WERI-Rb-1 (cell line): ENCODE results near the gene OLFML2A.

ENCODE experiments used
- DNase-seq: peaks from one replicate; pipeline ENCODE4 v3.0.0-alpha.2; 2020
- H3K27ac ChIP-seq: fragments of 250-450 bp; sonication (Bioruptor Pico); 2 replicates; pipeline ENCODE4 v1.5.1; 2020; ENCODE audit warnings: mild to moderate bottlenecking, moderate library complexity
- H3K27me3 ChIP-seq: fragments of 250-450 bp; sonication (Bioruptor Pico); 2 replicates; pipeline ENCODE4 v1.5.1; 2021; ENCODE audit warnings: mild to moderate bottlenecking, low read depth, moderate library complexity; ENCODE audit not compliant: insufficient read depth, severe bottlenecking
- H3K36me3 ChIP-seq: fragments of 250-450 bp; sonication (Bioruptor Pico); 2 replicates; pipeline ENCODE4 v1.5.1; 2020; ENCODE audit warnings: mild to moderate bottlenecking, moderate library complexity
- H3K4me3 ChIP-seq: 2 replicates; pipeline ENCODE4 v1.5.1; 2011; ENCODE audit warnings: low read depth, mild to moderate bottlenecking, control low read depth, low read length
- H3K9me3 ChIP-seq: fragments of 250-450 bp; sonication (Bioruptor Pico); 2 replicates; pipeline ENCODE4 v1.5.1; 2021; ENCODE audit warnings: mild to moderate bottlenecking, moderate library complexity; ENCODE audit not compliant: severe bottlenecking
- TF ChIP-seq, protein P1 (sequence below): IDR thresholded peaks from 2 replicates; pipeline ENCODE4 v1.5.1; 2011; ENCODE audit warnings: low read depth, mild to moderate bottlenecking, control low read depth, inconsistent platforms, low read length

The OLFML2A gene

DNA sequence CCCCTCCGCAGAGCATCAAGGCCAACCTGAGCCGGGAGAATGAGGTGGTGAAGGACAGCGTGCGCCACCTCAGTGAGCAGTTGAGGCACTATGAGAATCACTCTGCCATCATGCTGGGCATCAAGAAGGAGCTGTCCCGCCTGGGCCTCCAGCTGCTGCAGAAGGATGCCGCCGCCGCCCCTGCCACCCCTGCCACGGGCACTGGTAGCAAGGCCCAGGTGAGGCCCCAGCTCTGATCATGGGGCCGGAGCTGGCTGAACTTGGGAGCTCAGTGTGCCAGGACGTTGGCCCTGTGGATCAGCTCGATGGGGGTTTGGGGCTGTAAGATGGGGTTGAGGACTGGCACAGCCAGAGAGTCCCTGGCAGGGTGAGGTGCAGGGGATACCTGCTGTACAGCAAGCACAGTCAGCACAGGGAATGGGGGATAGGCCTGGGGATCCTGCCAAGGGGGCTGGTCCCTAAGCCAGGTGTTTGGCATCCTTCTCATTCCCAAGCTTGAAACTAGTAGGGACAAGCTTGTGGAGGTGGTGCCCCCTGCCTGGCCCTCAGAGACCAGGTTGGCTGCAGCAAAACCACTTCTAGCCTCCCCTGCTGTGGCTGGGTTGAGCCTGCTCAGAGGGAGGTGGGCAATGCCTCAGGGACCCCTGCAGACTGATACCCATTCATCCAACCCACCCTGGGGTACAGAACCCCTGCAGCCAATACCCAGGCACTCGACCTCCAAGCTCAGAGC, 22.5 kb downstream of the OLFML2A start:
- no peak overlapping the region for H3K4me3 ChIP-seq
- H3K36me3 ChIP-seq: peaks cover 15% of the 10 kb centered on the region
- no peaks in the 10 kb centered on the region for H3K9me3 ChIP-seq
- no peak for DNase-seq
- no peaks in the 10 kb centered on the region for H3K27me3 ChIP-seq
- TF ChIP-seq, protein P1, sequence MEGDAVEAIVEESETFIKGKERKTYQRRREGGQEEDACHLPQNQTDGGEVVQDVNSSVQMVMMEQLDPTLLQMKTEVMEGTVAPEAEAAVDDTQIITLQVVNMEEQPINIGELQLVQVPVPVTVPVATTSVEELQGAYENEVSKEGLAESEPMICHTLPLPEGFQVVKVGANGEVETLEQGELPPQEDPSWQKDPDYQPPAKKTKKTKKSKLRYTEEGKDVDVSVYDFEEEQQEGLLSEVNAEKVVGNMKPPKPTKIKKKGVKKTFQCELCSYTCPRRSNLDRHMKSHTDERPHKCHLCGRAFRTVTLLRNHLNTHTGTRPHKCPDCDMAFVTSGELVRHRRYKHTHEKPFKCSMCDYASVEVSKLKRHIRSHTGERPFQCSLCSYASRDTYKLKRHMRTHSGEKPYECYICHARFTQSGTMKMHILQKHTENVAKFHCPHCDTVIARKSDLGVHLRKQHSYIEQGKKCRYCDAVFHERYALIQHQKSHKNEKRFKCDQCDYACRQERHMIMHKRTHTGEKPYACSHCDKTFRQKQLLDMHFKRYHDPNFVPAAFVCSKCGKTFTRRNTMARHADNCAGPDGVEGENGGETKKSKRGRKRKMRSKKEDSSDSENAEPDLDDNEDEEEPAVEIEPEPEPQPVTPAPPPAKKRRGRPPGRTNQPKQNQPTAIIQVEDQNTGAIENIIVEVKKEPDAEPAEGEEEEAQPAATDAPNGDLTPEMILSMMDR: no peak
- H3K27ac ChIP-seq: no peak overlapping the region

DNA sequence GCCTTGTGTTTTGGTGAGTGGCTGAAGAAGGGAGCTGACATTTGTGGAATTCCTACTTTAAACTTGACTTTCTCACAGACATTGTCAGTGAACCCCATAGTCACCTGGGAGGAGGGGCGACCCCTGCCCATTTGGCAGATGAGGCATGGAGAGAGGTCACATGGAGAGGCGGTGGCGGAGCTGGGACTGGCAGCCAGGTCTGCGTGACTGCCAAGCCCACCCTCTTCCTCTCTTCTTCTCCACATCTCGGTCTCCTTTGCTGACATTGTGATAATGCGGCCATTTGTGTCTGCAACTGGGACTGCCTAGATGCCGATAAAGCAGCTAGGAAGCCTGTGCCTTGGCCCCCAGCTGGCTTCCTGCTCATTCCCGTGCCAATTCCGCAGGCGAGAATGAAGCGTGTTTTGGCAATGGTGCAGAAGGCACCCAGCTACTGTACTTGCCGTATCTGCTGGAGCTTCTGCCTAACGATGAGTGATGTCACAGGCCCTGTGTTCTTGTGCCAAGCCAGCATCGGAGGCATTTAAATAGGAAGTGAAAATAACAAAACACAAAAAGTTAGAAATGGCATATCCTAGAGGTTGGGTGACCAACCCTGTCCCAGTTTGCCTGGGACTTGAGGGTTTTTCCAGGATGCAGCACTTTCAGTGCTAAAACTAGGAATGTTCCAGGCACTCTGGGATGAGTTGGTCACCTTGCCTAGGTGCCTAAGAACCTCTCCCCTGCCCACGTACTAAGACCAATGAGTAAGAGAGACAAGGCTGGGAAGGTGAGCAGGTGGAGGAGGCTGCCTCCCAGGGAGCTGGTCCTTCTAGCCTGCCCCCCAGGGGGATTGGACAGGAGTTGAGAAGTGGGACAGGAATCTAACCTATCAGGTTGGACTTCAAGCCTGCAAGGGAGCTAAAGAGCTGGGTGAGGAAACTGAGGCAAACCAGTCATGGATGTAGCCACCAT, 23.6 kb downstream of the OLFML2A start:
- no peak overlapping the region for H3K4me3 ChIP-seq
- no peak overlapping the region for H3K27ac ChIP-seq
- no peaks in the 10 kb centered on the region for H3K9me3 ChIP-seq
- H3K27me3 ChIP-seq: no peaks in the 10 kb centered on the region
- TF ChIP-seq, protein P1: no peak
- peaks cover 18% of the 10 kb centered on the region for H3K36me3 ChIP-seq
- DNase-seq: no peak

DNA sequence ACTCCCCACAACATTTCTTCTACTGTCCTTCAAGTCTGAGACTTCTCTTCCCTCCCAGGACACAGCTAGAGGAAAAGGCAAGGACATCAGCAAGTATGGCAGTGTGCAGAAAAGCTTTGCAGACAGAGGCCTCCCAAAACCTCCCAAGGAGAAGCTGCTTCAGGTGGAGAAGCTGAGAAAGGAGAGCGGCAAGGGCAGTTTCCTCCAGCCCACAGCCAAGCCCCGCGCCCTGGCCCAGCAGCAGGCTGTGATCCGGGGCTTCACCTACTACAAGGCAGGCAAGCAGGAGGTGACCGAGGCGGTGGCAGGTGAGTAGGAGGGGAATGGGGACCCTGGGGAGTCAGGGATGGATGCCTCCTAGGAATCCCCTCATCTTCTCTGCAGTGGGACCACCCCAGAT, 24.4 kb downstream of the OLFML2A start:
- DNase-seq: no peak
- no peak overlapping the region for H3K4me3 ChIP-seq
- H3K27ac ChIP-seq: no peak overlapping the region
- H3K9me3 ChIP-seq: no peaks in the 10 kb centered on the region
- peaks cover 18% of the 10 kb centered on the region for H3K36me3 ChIP-seq
- no peaks in the 10 kb centered on the region for H3K27me3 ChIP-seq
- TF ChIP-seq, protein P1: no peak

DNA sequence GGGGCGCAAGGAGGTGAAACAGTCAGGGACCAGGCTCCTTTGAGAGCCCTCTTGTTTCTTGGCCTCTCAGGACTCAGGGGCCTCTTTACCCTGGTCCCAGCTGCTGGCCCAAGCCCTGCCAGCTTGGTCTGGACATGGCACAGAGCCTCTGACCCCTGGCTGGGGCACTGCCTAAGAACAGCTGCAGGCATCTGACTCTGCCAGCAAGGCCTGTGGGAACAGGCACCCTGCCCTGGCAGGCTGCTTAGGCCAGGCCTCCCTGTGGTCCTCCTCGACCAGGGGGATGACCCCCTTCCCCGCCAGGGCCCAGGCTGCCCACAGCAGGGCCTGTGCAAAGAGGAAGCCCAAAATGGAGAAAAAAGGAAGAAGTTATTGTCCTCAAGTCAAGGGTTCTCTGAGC, 25.5 kb downstream of the OLFML2A start:
- Histone ChIP-seq H3K9me3 (no peaks in the 10 kb centered on the region), H3K27ac (no peak overlapping the region), H3K4me3 (no peak overlapping the region), H3K27me3 (no peaks in the 10 kb centered on the region), H3K36me3 (peaks cover 18% of the 10 kb centered on the region)
- DNase-seq: no peak
- TF ChIP-seq, protein P1: no peak

DNA sequence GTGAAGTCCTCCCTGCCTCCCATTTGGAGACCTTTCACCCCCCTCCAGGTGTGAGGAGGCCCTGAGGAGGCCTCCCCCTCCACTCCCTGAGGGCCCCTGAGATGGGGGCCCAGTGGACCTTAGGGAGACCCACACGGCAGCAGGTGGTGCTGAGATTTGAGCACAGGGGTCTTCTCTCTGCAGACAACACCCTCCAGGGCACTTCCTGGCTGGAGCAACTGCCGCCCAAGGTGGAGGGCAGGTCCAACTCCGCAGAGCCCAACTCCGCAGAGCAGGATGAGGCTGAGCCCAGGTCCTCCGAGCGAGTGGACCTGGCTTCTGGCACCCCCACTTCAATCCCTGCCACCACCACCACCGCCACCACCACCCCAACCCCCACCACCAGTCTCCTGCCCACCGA, 27.0 kb downstream of the OLFML2A start:
- Histone ChIP-seq H3K4me3 (no peak overlapping the region), H3K27ac (no peak overlapping the region), H3K9me3 (no peaks in the 10 kb centered on the region), H3K27me3 (no peaks in the 10 kb centered on the region), H3K36me3 (peaks cover 24% of the 10 kb centered on the region)
- DNase-seq: no peak
- TF ChIP-seq, protein P1: no peak
